GM21786 (cell line): ENCODE measurements around the gene MTFR1L.

ENCODE experiments used
- ATAC-seq: cut with Tn5 transposase; IDR thresholded peaks from one replicate; pipeline ENCODE4 v1.9.1; 2021; ENCODE audit not compliant: unreplicated experiment

MTFR1L gene

GRCh38 chr1:25790472-25790871 lies 29.3 kb upstream of the MTFR1L start:
- ATAC-seq = no peak

- ATAC-seq = no peak
Measured at GRCh38 chr1:25792115-25792514, 27.6 kb upstream of the MTFR1L start.

- no peak for ATAC-seq
Measured at GRCh38 chr1:25793585-25794170, 26.1 kb upstream of the MTFR1L start.

DNA sequence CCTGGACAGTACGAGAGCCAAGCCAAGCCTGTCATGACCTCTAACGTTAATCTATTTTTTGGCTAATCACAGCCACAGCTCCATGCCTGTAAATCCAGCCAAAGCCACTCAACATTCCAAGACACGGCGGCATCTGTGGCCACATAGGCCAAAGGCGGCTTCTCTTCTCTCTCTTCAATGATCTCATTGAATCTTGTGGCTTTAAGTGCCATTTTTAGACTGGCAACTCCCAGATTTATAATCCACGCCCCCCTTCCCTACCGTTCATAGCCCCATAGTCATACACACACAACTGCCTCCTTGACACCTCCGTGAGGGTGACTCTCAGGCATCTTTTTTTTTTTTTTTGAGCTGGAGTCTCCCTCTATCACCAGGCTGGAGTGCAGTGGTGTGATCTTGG lies 25.4 kb upstream of the MTFR1L start:
- ATAC-seq = no peak

- no peak for ATAC-seq
Measured at GRCh38 chr1:25795211-25795610, 24.5 kb upstream of the MTFR1L start.

DNA sequence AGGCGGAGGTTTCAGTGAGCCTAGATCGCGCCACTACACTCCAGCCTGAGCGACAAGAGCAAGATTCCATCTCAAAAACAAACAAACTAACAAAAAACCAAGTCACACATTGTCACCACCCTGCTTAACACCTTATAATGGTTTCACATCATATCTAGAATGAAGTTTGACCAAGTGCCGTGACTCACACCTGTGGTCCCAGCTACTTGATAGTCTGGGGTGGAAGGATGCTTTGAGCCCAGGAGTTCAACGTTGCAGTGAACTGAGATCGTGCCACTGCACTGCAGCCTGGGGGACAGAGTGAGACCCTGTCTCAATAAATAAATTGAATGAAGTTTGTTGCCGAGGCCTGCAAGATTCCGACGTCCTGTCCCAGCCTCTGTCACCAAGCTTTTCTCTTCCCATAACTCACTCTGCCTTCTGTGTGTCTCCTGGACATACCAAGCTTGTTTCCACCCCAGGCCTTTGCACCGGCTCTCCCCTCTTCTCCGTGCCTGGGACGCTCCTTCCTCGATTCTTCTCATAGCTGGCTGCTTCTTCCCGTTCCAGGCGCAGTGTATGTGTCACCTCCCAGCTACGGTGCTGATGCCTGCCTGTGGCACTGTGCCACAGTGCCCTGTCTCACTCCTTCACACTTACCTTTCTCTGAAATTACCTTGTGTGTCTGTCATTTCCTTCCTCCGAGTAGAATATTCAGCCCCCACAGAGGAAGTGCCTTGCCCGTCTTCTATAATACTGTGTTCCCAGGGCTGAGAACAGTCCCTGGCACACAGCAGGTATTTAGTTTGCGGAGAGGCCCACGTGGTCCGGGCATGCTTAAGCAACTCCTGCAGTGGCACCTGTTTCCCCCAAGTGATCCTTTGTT lies 23.6 kb upstream of the MTFR1L start:
- ATAC-seq = no peak

- ATAC-seq = no peak
Measured at GRCh38 chr1:25796811-25797458, 22.8 kb upstream of the MTFR1L start.

- ATAC-seq = no peak
Measured at GRCh38 chr1:25797939-25798338, 21.8 kb upstream of the MTFR1L start.

DNA sequence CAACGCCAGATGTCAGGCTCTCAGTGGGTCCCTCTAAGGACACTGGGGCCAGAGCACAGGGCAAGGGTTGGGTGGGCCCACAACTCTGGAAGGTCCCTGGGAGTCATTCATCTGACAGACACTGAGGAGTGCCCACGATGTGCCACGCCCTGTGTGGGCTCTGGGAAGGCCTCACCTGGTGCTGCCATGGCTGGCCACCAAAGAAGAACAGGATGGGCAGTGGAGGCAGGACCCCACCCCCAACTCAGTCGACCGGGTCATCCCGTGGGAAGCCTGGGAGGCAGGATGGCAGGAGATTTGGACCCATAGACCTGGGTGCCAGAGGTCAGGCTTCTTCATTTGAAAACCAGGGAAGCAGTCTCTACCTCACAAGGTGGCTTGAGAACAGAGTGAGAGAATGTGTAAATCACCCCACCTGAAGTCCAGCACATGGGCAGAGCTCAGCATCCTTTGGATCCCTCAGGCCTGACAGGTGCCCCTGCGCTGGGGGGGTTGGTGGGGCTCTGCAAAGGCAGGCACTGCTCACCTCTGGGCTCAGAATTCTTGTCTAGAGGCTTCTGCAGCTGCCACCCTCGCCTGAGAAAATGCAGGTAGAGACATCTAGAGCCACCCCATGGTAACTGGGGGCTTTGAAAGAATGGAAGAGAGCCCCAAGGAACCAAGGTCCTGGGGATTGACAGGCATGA lies 20.9 kb upstream of the MTFR1L start:
- ATAC-seq = no peak

- no peak for ATAC-seq
Measured at GRCh38 chr1:25799352-25799934, 20.3 kb upstream of the MTFR1L start.

- no peak for ATAC-seq
Measured at GRCh38 chr1:25799935-25800702, 19.6 kb upstream of the MTFR1L start, which contains the start of gene SELENON. TSS of gene SELENON (plus strand) at chr1:25800193. CDS start at chr1:25800231, 38 bp downstream.

- no peak for ATAC-seq
Measured at GRCh38 chr1:25800703-25801377, 18.9 kb upstream of the MTFR1L start.

- no peak for ATAC-seq
Measured at GRCh38 chr1:25802915-25803314, 16.8 kb upstream of the MTFR1L start.

GRCh38 chr1:25803368-25803767 lies 16.4 kb upstream of the MTFR1L start:
- ATAC-seq = no peak

DNA sequence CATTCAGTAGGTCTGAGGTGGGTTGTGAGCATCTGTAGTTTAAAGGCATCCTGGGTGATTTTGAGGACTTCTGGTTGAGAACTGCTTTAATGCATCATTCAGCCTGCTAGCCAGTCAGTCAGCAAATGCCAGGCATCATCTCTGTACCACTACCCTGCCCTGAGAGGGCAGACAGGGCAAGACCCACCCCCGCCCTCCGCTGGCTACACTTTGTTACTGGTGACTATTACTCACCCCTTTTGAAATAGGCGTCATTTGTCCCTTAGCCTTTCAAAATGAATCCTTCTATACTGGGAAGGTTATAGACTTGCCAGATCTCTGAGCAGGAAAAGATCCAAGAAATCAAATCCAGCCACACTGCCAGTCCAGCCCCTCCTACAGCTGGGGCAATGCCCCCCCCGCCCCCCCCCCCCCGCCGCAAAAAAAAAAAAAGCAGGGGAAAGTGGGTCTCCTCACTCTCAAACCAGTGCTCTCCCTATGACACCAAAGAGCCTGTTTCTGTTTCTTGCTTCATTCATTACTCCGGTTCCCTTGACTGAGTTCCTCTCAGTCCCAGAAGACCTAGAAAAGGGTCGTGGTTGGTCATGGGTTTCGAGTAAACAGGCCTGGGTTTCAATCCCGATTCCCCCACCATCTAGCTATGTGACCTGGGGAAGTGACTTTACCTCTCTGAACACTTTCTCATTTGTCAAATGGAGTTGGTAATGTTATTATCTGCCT lies 15.3 kb upstream of the MTFR1L start:
- no peak for ATAC-seq

- ATAC-seq = no peak
Measured at GRCh38 chr1:25804964-25805862, 14.5 kb upstream of the MTFR1L start.

- no peak for ATAC-seq
Measured at GRCh38 chr1:25805863-25806225, 13.9 kb upstream of the MTFR1L start.

GRCh38 chr1:25806418-25806817 lies 13.3 kb upstream of the MTFR1L start:
- no peak for ATAC-seq
